WTC11 (cell line): ENCODE results near the gene SLC12A6. TPM values are rescaled to one million over a fixed set of nuclear protein-coding genes. Genes with fewer than 3 reads are reported as not detected.
A peak's percentile ranks its signal among the peaks of the same experiment; 100 is the strongest.

Experiments
- ATAC-seq: fragments of 200-7000 bp; cut with Tn5 transposase; 2 replicates; pipeline ENCODE4 v1.10.0; 2021; ENCODE audit warnings: mild to moderate bottlenecking, moderate library complexity
- CTCF ChIA-PET: fragments of 300-600 bp; sonication (Branson Sonifier 250); formaldehyde crosslinking; loops from one replicate; lab custom pipeline; 2021; ENCODE audit warnings: antibody characterized with exemption; lab: Charles Lee
- POLR2A ChIA-PET: fragments of 350-600 bp; sonication (Branson Sonifier 250); formaldehyde crosslinking; loops from one replicate; lab custom pipeline; 2021; ENCODE audit warnings: antibody characterized with exemption; lab: Charles Lee
- DNase-seq: peaks from one replicate; pipeline ENCODE4 v3.0.0; 2021; ENCODE audit warnings: low spot score
- H3K27ac Mint-ChIP-seq: 2 replicates; pipeline ENCODE4 v1.8.0; 2021; ENCODE audit warnings: mixed read lengths
- H3K27me3 Mint-ChIP-seq: 2 replicates; pipeline ENCODE4 v1.8.0; 2021; ENCODE audit warnings: low read depth, mild to moderate bottlenecking, moderate library complexity, mixed read lengths
- H3K36me3 Mint-ChIP-seq: 2 replicates; pipeline ENCODE4 v1.8.0; 2021; ENCODE audit warnings: mixed read lengths
- H3K4me1 Mint-ChIP-seq: 2 replicates; pipeline ENCODE4 v1.8.0; 2022; ENCODE audit warnings: mixed read lengths
- H3K4me3 Mint-ChIP-seq: 2 replicates; pipeline ENCODE4 v1.8.0; 2021; ENCODE audit warnings: mild to moderate bottlenecking, moderate library complexity, mixed read lengths
- H3K9me3 Mint-ChIP-seq: 2 replicates; pipeline ENCODE4 v1.8.0; 2021; ENCODE audit warnings: mixed read lengths
- CREM ChIP-seq: sonication (generic); formaldehyde crosslinking; IDR thresholded peaks from 2 replicates; pipeline ENCODE4 v1.8.1; 2022; ENCODE audit warnings: mild to moderate bottlenecking, missing genetic modification reagents, moderate library complexity
- ELF4 ChIP-seq: sonication (generic); formaldehyde crosslinking; IDR thresholded peaks from 2 replicates; pipeline ENCODE4 v1.8.1; 2022; ENCODE audit warnings: low read depth, mild to moderate bottlenecking, moderate library complexity, missing genetic modification reagents
- GRHL2 ChIP-seq: fragments of 250-450 bp; sonication (Bioruptor Pico); IDR thresholded peaks from 2 replicates; pipeline ENCODE4 v1.8.0; 2022; ENCODE audit warnings: mild to moderate bottlenecking, moderate library complexity; ENCODE audit not compliant: insufficient replicate concordance, severe bottlenecking
- HMGA2 ChIP-seq: fragments of 250-450 bp; sonication (Bioruptor Pico); IDR thresholded peaks from 2 replicates; pipeline ENCODE4 v1.4.0; 2021; ENCODE audit warnings: mild to moderate bottlenecking, moderate library complexity
- KAT7 ChIP-seq: sonication (generic); formaldehyde crosslinking; IDR thresholded peaks from 2 replicates; pipeline ENCODE4 v1.8.1; 2023; ENCODE audit warnings: missing genetic modification reagents, mild to moderate bottlenecking, borderline replicate concordance
- NFATC4 ChIP-seq: fragments of 250-450 bp; sonication (Bioruptor Pico); IDR thresholded peaks from 2 replicates; pipeline ENCODE4 v1.9.0; 2021; ENCODE audit warnings: mild to moderate bottlenecking
- NFE2L1 ChIP-seq: sonication (generic); formaldehyde crosslinking; IDR thresholded peaks from 2 replicates; pipeline ENCODE4 v1.8.1; 2023; ENCODE audit warnings: missing genetic modification reagents
- SOX15 ChIP-seq: fragments of 250-450 bp; sonication (Bioruptor Pico); IDR thresholded peaks from 2 replicates; pipeline ENCODE4 v1.9.0; 2021; ENCODE audit warnings: mild to moderate bottlenecking
- TP53 ChIP-seq: sonication (generic); formaldehyde crosslinking; IDR thresholded peaks from 2 replicates; pipeline ENCODE4 v1.8.1; 2023; ENCODE audit warnings: mild to moderate bottlenecking, missing genetic modification reagents
- ZNF263 ChIP-seq: sonication (generic); formaldehyde crosslinking; IDR thresholded peaks from 2 replicates; pipeline ENCODE4 v1.8.1; 2022; ENCODE audit warnings: low read depth, mild to moderate bottlenecking, moderate library complexity, missing genetic modification reagents
- ZNF396 ChIP-seq: fragments of 250-450 bp; sonication (Bioruptor Pico); IDR thresholded peaks from 2 replicates; pipeline ENCODE4 v1.8.0; 2021; ENCODE audit warnings: mild to moderate bottlenecking, moderate library complexity, borderline replicate concordance
- total RNA-seq: library from RNA; stranded (reverse); gene quantifications from 3 replicates; pipeline ENCODE4 v1.2.3, GENCODE V29; 2021
- TF ChIP-seq, protein P1 (sequence below): sonication (generic); formaldehyde crosslinking; IDR thresholded peaks from 2 replicates; pipeline ENCODE4 v1.8.1; 2023; ENCODE audit warnings: mild to moderate bottlenecking, missing genetic modification reagents
- TF ChIP-seq, protein P2 (sequence below): fragments of 200-600 bp; IDR thresholded peaks from 2 replicates; pipeline ENCODE4 v1.8.0; 2022; ENCODE audit warnings: antibody characterized with exemption
- TF ChIP-seq, protein P3 (sequence below): sonication (generic); formaldehyde crosslinking; IDR thresholded peaks from 2 replicates; pipeline ENCODE4 v1.8.0; 2023; ENCODE audit warnings: mild to moderate bottlenecking, missing genetic modification reagents
- TF ChIP-seq, protein P4 (sequence below): sonication (generic); formaldehyde crosslinking; IDR thresholded peaks from 2 replicates; pipeline ENCODE4 v1.8.1; 2023; ENCODE audit warnings: mild to moderate bottlenecking, missing genetic modification reagents, moderate library complexity
- TF ChIP-seq, protein P5 (sequence below): fragments of 250-450 bp; sonication (Bioruptor Pico); IDR thresholded peaks from 2 replicates; pipeline ENCODE4 v1.8.0; 2021; ENCODE audit warnings: mild to moderate bottlenecking
- TF ChIP-seq, protein P6 (sequence below): sonication (generic); formaldehyde crosslinking; IDR thresholded peaks from 2 replicates; pipeline ENCODE4 v1.8.1; 2022; ENCODE audit warnings: missing genetic modification reagents, borderline replicate concordance

SLC12A6 gene
- total RNA-seq, 1 experiment from 2014 or later = 16.2 TPM

DNA sequence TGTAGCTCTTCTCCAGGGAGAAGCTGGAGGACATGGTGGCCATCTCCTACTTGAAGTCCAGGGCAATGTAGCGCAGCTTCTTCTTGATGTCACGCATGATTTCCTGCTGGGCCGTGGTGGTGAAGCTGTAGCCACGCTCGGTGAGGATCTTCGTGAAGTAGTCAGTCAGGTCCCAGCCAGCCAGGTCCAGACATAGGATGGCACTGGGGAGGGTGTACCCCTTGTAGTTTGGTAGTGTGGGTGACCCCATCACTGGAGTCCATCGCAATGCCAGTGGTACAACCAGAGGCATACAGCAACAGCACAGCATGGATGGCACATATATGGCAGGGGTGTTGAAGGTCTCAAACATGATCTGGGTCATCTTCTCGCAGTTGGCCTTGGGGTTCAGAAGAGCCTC is 36.4 kb upstream of the SLC12A6 start:
- Mint-ChIP-seq H3K36me3 (peaks cover 17% of the 10 kb centered on the region), H3K4me1 (peaks cover 13% of the 10 kb centered on the region), H3K4me3 (no peak overlapping the region), H3K27ac (no peak overlapping the region), H3K9me3 (peaks cover 35% of the 10 kb centered on the region), H3K27me3 (peaks cover 25% of the 10 kb centered on the region)
- TF ChIP-seq, protein P1, sequence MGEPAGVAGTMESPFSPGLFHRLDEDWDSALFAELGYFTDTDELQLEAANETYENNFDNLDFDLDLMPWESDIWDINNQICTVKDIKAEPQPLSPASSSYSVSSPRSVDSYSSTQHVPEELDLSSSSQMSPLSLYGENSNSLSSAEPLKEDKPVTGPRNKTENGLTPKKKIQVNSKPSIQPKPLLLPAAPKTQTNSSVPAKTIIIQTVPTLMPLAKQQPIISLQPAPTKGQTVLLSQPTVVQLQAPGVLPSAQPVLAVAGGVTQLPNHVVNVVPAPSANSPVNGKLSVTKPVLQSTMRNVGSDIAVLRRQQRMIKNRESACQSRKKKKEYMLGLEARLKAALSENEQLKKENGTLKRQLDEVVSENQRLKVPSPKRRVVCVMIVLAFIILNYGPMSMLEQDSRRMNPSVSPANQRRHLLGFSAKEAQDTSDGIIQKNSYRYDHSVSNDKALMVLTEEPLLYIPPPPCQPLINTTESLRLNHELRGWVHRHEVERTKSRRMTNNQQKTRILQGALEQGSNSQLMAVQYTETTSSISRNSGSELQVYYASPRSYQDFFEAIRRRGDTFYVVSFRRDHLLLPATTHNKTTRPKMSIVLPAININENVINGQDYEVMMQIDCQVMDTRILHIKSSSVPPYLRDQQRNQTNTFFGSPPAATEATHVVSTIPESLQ = no peak
- TF ChIP-seq, protein P2, sequence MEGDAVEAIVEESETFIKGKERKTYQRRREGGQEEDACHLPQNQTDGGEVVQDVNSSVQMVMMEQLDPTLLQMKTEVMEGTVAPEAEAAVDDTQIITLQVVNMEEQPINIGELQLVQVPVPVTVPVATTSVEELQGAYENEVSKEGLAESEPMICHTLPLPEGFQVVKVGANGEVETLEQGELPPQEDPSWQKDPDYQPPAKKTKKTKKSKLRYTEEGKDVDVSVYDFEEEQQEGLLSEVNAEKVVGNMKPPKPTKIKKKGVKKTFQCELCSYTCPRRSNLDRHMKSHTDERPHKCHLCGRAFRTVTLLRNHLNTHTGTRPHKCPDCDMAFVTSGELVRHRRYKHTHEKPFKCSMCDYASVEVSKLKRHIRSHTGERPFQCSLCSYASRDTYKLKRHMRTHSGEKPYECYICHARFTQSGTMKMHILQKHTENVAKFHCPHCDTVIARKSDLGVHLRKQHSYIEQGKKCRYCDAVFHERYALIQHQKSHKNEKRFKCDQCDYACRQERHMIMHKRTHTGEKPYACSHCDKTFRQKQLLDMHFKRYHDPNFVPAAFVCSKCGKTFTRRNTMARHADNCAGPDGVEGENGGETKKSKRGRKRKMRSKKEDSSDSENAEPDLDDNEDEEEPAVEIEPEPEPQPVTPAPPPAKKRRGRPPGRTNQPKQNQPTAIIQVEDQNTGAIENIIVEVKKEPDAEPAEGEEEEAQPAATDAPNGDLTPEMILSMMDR = no peak
- TF ChIP-seq GRHL2 (CRISPR knock-in tag) (no peak), HMGA2 (CRISPR knock-in tag) (no peak), ZNF396 (CRISPR knock-in tag) (no peak), KAT7 (CRISPR knock-in tag) (no peak), SOX15 (CRISPR knock-in tag) (no peak), TP53 (CRISPR knock-in tag) (no peak), CREM (CRISPR knock-in tag) (no peak), ZNF263 (CRISPR knock-in tag) (no peak), NFATC4 (CRISPR knock-in tag) (no peak)
- TF ChIP-seq, protein P3, sequence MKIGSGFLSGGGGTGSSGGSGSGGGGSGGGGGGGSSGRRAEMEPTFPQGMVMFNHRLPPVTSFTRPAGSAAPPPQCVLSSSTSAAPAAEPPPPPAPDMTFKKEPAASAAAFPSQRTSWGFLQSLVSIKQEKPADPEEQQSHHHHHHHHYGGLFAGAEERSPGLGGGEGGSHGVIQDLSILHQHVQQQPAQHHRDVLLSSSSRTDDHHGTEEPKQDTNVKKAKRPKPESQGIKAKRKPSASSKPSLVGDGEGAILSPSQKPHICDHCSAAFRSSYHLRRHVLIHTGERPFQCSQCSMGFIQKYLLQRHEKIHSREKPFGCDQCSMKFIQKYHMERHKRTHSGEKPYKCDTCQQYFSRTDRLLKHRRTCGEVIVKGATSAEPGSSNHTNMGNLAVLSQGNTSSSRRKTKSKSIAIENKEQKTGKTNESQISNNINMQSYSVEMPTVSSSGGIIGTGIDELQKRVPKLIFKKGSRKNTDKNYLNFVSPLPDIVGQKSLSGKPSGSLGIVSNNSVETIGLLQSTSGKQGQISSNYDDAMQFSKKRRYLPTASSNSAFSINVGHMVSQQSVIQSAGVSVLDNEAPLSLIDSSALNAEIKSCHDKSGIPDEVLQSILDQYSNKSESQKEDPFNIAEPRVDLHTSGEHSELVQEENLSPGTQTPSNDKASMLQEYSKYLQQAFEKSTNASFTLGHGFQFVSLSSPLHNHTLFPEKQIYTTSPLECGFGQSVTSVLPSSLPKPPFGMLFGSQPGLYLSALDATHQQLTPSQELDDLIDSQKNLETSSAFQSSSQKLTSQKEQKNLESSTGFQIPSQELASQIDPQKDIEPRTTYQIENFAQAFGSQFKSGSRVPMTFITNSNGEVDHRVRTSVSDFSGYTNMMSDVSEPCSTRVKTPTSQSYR (CRISPR knock-in tag) = no peak
- TF ChIP-seq, protein P4, sequence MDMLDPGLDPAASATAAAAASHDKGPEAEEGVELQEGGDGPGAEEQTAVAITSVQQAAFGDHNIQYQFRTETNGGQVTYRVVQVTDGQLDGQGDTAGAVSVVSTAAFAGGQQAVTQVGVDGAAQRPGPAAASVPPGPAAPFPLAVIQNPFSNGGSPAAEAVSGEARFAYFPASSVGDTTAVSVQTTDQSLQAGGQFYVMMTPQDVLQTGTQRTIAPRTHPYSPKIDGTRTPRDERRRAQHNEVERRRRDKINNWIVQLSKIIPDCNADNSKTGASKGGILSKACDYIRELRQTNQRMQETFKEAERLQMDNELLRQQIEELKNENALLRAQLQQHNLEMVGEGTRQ (CRISPR knock-in tag) = no peak
- TF ChIP-seq, protein P5, sequence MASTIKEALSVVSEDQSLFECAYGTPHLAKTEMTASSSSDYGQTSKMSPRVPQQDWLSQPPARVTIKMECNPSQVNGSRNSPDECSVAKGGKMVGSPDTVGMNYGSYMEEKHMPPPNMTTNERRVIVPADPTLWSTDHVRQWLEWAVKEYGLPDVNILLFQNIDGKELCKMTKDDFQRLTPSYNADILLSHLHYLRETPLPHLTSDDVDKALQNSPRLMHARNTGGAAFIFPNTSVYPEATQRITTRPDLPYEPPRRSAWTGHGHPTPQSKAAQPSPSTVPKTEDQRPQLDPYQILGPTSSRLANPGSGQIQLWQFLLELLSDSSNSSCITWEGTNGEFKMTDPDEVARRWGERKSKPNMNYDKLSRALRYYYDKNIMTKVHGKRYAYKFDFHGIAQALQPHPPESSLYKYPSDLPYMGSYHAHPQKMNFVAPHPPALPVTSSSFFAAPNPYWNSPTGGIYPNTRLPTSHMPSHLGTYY = no peak
- CTCF ChIA-PET = no interaction called here
- no peak for ATAC-seq
- POLR2A ChIA-PET = no interaction called here
- DNase-seq = no peak

DNA sequence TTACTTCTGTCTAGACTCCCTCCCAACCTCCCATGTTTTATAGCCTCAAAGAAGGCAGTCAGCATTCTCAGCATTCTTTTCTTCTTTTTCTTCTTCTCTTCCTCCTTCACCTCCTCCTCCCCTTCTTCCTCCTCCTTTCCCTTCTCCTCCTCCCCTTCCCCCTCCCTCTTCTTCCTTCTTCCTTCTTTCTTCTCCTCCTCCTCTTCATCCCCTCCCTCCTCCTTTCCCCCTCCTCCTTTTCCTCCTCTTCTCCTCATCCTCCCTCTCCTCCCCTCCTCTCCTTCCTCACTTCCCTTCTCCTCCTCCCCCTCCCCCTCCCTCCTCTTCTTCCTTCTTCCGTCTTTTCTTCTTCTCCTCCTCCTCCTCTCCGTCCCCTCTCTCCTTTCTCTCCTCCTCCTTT is 33.1 kb upstream of the SLC12A6 start:
- H3K27ac Mint-ChIP-seq = no peak overlapping the region
- peaks cover 13% of the 10 kb centered on the region for H3K36me3 Mint-ChIP-seq
- peaks cover 25% of the 10 kb centered on the region for H3K9me3 Mint-ChIP-seq
- peaks cover 16% of the 10 kb centered on the region for H3K4me1 Mint-ChIP-seq
- no peak for DNase-seq
- TF ChIP-seq, protein P6, sequence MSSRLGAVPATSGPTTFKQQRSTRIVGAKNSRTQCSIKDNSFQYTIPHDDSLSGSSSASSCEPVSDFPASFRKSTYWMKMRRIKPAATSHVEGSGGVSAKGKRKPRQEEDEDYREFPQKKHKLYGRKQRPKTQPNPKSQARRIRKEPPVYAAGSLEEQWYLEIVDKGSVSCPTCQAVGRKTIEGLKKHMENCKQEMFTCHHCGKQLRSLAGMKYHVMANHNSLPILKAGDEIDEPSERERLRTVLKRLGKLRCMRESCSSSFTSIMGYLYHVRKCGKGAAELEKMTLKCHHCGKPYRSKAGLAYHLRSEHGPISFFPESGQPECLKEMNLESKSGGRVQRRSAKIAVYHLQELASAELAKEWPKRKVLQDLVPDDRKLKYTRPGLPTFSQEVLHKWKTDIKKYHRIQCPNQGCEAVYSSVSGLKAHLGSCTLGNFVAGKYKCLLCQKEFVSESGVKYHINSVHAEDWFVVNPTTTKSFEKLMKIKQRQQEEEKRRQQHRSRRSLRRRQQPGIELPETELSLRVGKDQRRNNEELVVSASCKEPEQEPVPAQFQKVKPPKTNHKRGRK (CRISPR knock-in tag) = 0 out of 2 replicates have a peak, but pooled peaks have one; percentile 76
- TF ChIP-seq ELF4 (CRISPR knock-in tag) (no peak), NFE2L1 (CRISPR knock-in tag) (no peak)
- H3K27me3 Mint-ChIP-seq = no peaks in the 10 kb centered on the region; the same call in 1 of the 2 replicates
- ChIA-PET CTCF (no interaction called here), POLR2A (no interaction called here)
- ATAC-seq = no peak
- no peak overlapping the region for H3K4me3 Mint-ChIP-seq
